Renal cortex interstitium (tissue), 11 donors: ENCODE data around the gene UNK. TPM values are rescaled to one million over a fixed set of nuclear protein-coding genes. Genes with fewer than 3 reads are reported as not detected.

ENCODE experiments used
- DNase-seq, 11 donors: peaks; one replicate each; pipeline ENCODE4 v3.0.0-alpha.2; 2013; ENCODE audit warnings: low read depth in 9 of 11, low spot score in 4 of 11; ENCODE audit errors: extremely low read depth in 1 of 11
- polyA plus RNA-seq, 3 donors: library from polyadenylated mRNA; unstranded; fragments of 120-200 nt; gene quantifications; one replicate each; pipeline ENCODE4 v1.2.1, GENCODE V29; 2013; ENCODE audit not compliant: insufficient read length in 3 of 3

UNK gene
- polyA plus RNA-seq, 3 donors, result 34.1 to 52.2 (median 42.4) TPM

DNA sequence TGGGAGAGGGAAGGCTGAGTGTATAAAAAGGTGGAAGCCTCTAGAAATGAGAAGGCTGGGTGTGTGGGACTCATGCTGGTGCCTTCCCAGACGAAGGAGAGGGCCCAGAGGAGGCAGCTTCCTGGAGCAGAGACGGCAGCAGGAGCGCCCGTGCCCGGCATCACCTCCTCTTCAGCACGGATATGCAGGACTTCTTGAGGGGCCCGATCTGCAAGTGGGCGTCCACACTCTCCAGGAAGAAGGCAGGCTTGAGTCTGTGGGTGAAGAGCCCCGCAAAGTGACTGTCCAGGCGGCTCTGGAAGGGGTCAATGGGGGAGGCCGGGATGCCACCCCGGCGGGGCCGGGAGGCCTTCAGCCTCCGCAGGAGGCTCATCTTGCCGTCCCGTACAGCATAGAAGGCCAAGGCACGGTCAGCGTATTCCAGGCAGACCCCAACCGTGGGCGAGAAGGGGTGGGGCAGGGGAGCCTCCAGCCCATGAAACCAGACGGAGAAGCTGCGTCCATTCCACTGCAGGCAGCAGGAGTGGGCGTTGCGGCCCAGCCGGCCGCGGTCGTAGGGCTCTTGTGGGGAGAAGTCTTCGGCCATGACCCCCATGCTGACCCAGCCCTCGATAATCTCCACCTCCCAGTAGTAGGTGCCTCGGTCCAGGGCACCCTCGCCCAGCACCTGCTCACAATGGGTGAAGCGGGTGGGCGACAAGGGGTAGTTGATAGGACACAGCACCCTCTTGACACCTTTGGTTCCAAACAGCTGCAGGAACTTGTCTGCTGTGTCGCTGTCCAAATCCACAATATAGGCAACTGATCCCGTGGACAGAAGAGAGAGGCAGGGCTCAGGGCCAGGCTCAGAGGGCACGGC is 89.9 kb downstream of the UNK start:
- no peak for DNase-seq

Other genes starting within 250 kb of the UNK start
- 100 to 1,000 TPM; 123 to 286 (median 163) TPM for gene MYO15B, start 197.0 kb upstream of the UNK start, polyA plus RNA-seq
- 10 to 100 TPM in 1 of 3 donors, 1 to 10 TPM in 2; 5.6 to 13.3 (median 5.7) TPM for gene SMIM5, start 151.4 kb upstream of the UNK start, polyA plus RNA-seq
- 10 to 100 TPM; 34.6 to 52.3 (median 44.1) TPM for gene RECQL5, start 117.7 kb upstream of the UNK start, polyA plus RNA-seq
- gene SAP30BP, start 117.5 kb upstream of the UNK start, polyA plus RNA-seq, result 10 to 100 TPM; 87.6 to 96.1 (median 94.4) TPM
- 10 to 100 TPM in 2 of 3 donors, 1 to 10 TPM in 1; 9.9 to 14.7 (median 11.1) TPM for gene ITGB4, start 63.3 kb upstream of the UNK start, polyA plus RNA-seq
- 10 to 100 TPM; 19.7 to 37.6 (median 32.9) TPM for gene GALK1, start 19.6 kb upstream of the UNK start, polyA plus RNA-seq
- 1 to 10 TPM; 4.5 to 6.9 (median 5.5) TPM for gene UNC13D, start 59.6 kb downstream of the UNK start, polyA plus RNA-seq
- gene WBP2, start 70.5 kb downstream of the UNK start, polyA plus RNA-seq, result 100 to 1,000 TPM in 1 of 3 donors, 10 to 100 TPM in 2; 73.9 to 104 (median 86.0) TPM
- 1 to 10 TPM; 5.1 to 9.3 (median 9.3) TPM for gene TRIM47, start 93.8 kb downstream of the UNK start, polyA plus RNA-seq
- gene TRIM65, start 112.1 kb downstream of the UNK start, polyA plus RNA-seq, result 10 to 100 TPM; 11.2 to 18.4 (median 15.5) TPM
- 10 to 100 TPM; 68.1 to 97.2 (median 95.4) TPM for gene MRPL38, start 120.1 kb downstream of the UNK start, polyA plus RNA-seq
- 10 to 100 TPM in 2 of 3 donors, 1 to 10 TPM in 1; 7.5 to 14.4 (median 12.4) TPM for gene FBF1, start 156.2 kb downstream of the UNK start, polyA plus RNA-seq
- 10 to 100 TPM; 31.0 to 37.8 (median 32.4) TPM for gene ACOX1, start 194.4 kb downstream of the UNK start, polyA plus RNA-seq
- 10 to 100 TPM; 19.5 to 26.9 (median 23.3) TPM for gene TEN1, start 194.4 kb downstream of the UNK start, polyA plus RNA-seq
- 10 to 100 TPM; 12.7 to 26.6 (median 15.7) TPM for gene CDK3, start 216.0 kb downstream of the UNK start, polyA plus RNA-seq
- 10 to 100 TPM; 13.5 to 25.8 (median 19.3) TPM for gene EVPL, start 242.5 kb downstream of the UNK start, polyA plus RNA-seq